Measurements from ENCODE around the gene CIB2. TPM values are rescaled to one million over a fixed set of nuclear protein-coding genes. Genes with fewer than 3 reads are reported as not detected.

Gene CIB2
- total RNA-seq, 2 experiments from 2014 or later: 0.82 to 1.7 TPM

- Histone ChIP-seq H3K4me3 (ENCODE audit: low read length) (no peak overlapping the region), H3K4me1 (ENCODE audit: insufficient read depth, low read length) (peaks cover 6% of the 10 kb centered on the region), H3K36me3 (ENCODE audit: insufficient read depth, low read length) (no peaks in the 10 kb centered on the region), H3K27me3 (ENCODE audit: control insufficient read depth in 1 of 2, insufficient read depth in 2 of 2, low read length in 2 of 2) (no peaks in the 10 kb centered on the region), H3K9me3 (ENCODE audit: control insufficient read depth in 1 of 2, insufficient read depth in 1 of 2, low read length in 2 of 2) (no peaks in the 10 kb centered on the region), H3K27ac (ENCODE audit: low read depth in 1 of 2, low read length in 2 of 2) (no peak overlapping the region)
- no peaks in the 10 kb centered on the region for H3K36me3 Mint-ChIP-seq (ENCODE audit: low read depth)
- ChIA-PET CTCF (no interaction called here), POLR2A (no interaction called here)
- ATAC-seq (ENCODE audit: poor library complexity) (no peak), DNase-seq (no peak)
- no peaks in the 10 kb centered on the region for H3K27me3 Mint-ChIP-seq
- intact Hi-C loops (cut with DNase I, micrococcal nuclease): no loop called here
- TF ChIP-seq CTCF (IDR thresholded peaks at IDR 0.05): no peak
- H3K4me1 Mint-ChIP-seq (ENCODE audit: low read depth): no peaks in the 10 kb centered on the region
- no peaks in the 10 kb centered on the region for H3K9me3 Mint-ChIP-seq
- no peak overlapping the region for H3K27ac Mint-ChIP-seq
- H3K4me3 Mint-ChIP-seq: no peak overlapping the region
These were observed 42.5 kb downstream of the CIB2 start for GRCh38 chr15:78088773-78089080.

GRCh38 chr15:78087951-78088772 lies 43.1 kb downstream of the CIB2 start:
- no peaks in the 10 kb centered on the region for H3K9me3 ChIP-seq (ENCODE audit: control insufficient read depth in 1 of 2, insufficient read depth in 1 of 2, low read length in 2 of 2)
- DNase-seq (peak in 2 of 14 experiments; percentile 48 to 53), ATAC-seq (ENCODE audit: poor library complexity) (no peak)
- no peaks in the 10 kb centered on the region for H3K9me3 Mint-ChIP-seq
- H3K27ac Mint-ChIP-seq: no peak overlapping the region
- no peak for TF ChIP-seq CTCF (IDR thresholded peaks at IDR 0.05)
- no peak overlapping the region for H3K27ac ChIP-seq (ENCODE audit: low read depth in 1 of 2, low read length in 2 of 2)
- H3K4me3 ChIP-seq (ENCODE audit: low read length): no peak overlapping the region
- H3K27me3 ChIP-seq (ENCODE audit: control insufficient read depth in 1 of 2, insufficient read depth in 2 of 2, low read length in 2 of 2): no peaks in the 10 kb centered on the region
- ChIA-PET CTCF (no interaction called here), POLR2A (no interaction called here)
- intact Hi-C loops (cut with DNase I, micrococcal nuclease): no loop called here
- no peaks in the 10 kb centered on the region for H3K4me1 Mint-ChIP-seq (ENCODE audit: low read depth)
- no peaks in the 10 kb centered on the region for H3K36me3 ChIP-seq (ENCODE audit: insufficient read depth, low read length)
- no peak overlapping the region for H3K4me3 Mint-ChIP-seq
- H3K36me3 Mint-ChIP-seq (ENCODE audit: low read depth): no peaks in the 10 kb centered on the region
- peaks cover 8% of the 10 kb centered on the region for H3K4me1 ChIP-seq (ENCODE audit: insufficient read depth, low read length)
- H3K27me3 Mint-ChIP-seq: no peaks in the 10 kb centered on the region

- Mint-ChIP-seq H3K27me3 (no peaks in the 10 kb centered on the region), H3K4me3 (no peak overlapping the region), H3K9me3 (no peaks in the 10 kb centered on the region), H3K4me1 (ENCODE audit: low read depth) (no peaks in the 10 kb centered on the region), H3K27ac (no peak overlapping the region), H3K36me3 (ENCODE audit: low read depth) (no peaks in the 10 kb centered on the region)
- POLR2A ChIA-PET: interaction anchor here (0.9 kb wide), 1 partner anchor 44 kb away, joined by 3 read pairs; no protein-coding TSS in a partner anchor
- Histone ChIP-seq H3K27ac (ENCODE audit: low read depth in 1 of 2, low read length in 2 of 2) (no peak overlapping the region), H3K27me3 (ENCODE audit: control insufficient read depth in 1 of 2, insufficient read depth in 2 of 2, low read length in 2 of 2) (no peaks in the 10 kb centered on the region), H3K36me3 (ENCODE audit: insufficient read depth, low read length) (no peaks in the 10 kb centered on the region), H3K4me3 (ENCODE audit: low read length) (no peak overlapping the region), H3K4me1 (ENCODE audit: insufficient read depth, low read length) (peaks cover 10% of the 10 kb centered on the region), H3K9me3 (ENCODE audit: control insufficient read depth in 1 of 2, insufficient read depth in 1 of 2, low read length in 2 of 2) (no peaks in the 10 kb centered on the region)
- intact Hi-C loops (cut with DNase I, micrococcal nuclease): no loop called here
- no peak for ATAC-seq (ENCODE audit: poor library complexity)
- no peak for TF ChIP-seq CTCF (IDR thresholded peaks at IDR 0.05)
- CTCF ChIA-PET: interaction anchor here (1.3 kb wide), 1 partner anchor 22 kb away, joined by 3 read pairs; no protein-coding TSS in a partner anchor
- DNase-seq: no peak
These were observed 45.3 kb downstream of the CIB2 start for GRCh38 chr15:78085928-78086327.
